ENCODE results near the gene NTNG2.

The NTNG2 gene

DNA sequence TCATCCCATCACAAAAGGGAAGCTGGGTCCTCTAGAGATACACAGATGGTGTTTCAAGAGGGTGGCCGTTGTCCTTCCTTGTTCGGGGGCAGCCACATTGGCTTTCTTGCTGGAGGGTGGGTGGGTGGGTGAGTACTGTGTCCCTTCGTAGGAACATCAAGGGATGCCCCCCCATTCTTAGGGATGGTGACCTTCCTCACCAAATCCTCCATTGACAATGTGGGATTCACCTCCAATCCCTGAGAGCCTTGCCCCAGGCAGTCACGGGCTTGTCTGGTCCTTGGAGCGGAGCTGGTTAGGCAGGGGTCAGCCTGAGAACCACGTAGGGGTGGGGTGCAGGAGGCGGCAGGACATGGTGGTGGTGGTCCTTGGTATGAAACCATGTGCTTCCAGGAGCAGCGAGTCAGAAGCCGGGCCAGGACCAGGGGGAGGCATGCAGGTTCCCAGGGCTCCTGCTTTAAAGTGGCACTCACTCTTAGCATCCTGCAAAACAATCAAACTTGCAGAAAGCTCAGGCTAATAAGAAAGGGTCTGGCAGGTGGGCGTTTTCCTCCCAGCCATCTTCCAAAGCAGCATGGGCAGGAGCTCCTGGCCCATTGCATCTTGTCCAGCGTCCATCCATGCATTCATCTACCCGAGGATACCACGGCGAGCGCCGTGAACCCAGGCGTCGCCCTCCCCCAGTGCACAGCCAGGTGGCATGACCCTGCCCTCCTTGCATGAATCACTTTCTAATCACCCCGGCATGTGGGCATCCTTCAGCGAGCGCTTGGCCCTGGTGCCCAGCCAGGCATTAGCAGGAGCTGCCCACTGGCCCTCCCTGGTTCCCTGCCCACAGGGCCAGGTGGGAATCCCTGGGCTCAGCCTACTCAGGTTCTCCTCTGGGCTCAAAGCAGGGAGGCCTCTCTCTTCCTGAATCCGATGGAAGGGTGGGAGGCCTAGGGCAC is 76.4 kb downstream of the NTNG2 start:
- Histone ChIP-seq H3K9me2 (replicated peaks; ENCODE audit: insufficient read depth, low read length) (no peaks in the 10 kb centered on the region), H3K27me3 (ENCODE audit: low read length) (no peaks in the 10 kb centered on the region), H3K27ac (ENCODE audit: low read depth, low read length) (no peak overlapping the region), H3K4me2 (ENCODE audit: low read depth, low read length, poor library complexity, severe bottlenecking) (no peak overlapping the region), H2AFZ (ENCODE audit: low read depth, low read length, severe bottlenecking) (no peak overlapping the region), H3K9me3 (ENCODE audit: insufficient read depth, low read length) (no peaks in the 10 kb centered on the region), H3K79me2 (ENCODE audit: insufficient read depth, low read length) (no peaks in the 10 kb centered on the region), H4K20me1 (ENCODE audit: low read depth, low read length) (no peaks in the 10 kb centered on the region), H3F3A (ENCODE audit: insufficient read depth) (no peaks in the 10 kb centered on the region), H3K36me3 (ENCODE audit: low read length) (no peaks in the 10 kb centered on the region), H3K9ac (ENCODE audit: low read length) (no peak overlapping the region), H3K4me3 (ENCODE audit: insufficient read depth, low read length, poor library complexity, severe bottlenecking) (no peak overlapping the region)
- TF ChIP-seq EZH2phosphoT487 (conservative IDR thresholded peaks at IDR 0.05; ENCODE audit: low read length) = no peak
- TF ChIP-seq, protein P1, sequence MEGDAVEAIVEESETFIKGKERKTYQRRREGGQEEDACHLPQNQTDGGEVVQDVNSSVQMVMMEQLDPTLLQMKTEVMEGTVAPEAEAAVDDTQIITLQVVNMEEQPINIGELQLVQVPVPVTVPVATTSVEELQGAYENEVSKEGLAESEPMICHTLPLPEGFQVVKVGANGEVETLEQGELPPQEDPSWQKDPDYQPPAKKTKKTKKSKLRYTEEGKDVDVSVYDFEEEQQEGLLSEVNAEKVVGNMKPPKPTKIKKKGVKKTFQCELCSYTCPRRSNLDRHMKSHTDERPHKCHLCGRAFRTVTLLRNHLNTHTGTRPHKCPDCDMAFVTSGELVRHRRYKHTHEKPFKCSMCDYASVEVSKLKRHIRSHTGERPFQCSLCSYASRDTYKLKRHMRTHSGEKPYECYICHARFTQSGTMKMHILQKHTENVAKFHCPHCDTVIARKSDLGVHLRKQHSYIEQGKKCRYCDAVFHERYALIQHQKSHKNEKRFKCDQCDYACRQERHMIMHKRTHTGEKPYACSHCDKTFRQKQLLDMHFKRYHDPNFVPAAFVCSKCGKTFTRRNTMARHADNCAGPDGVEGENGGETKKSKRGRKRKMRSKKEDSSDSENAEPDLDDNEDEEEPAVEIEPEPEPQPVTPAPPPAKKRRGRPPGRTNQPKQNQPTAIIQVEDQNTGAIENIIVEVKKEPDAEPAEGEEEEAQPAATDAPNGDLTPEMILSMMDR (IDR thresholded peaks at IDR 0.05; ENCODE audit: insufficient read depth, low read length, poor library complexity, severe bottlenecking) = no peak

- H3F3A ChIP-seq (ENCODE audit: insufficient read depth) = no peaks in the 10 kb centered on the region
- no peak for TF ChIP-seq EZH2phosphoT487 (conservative IDR thresholded peaks at IDR 0.05; ENCODE audit: low read length)
- TF ChIP-seq, protein P1 (IDR thresholded peaks at IDR 0.05; ENCODE audit: insufficient read depth, low read length, poor library complexity, severe bottlenecking) = no peak
- H3K36me3 ChIP-seq (ENCODE audit: low read length) = no peaks in the 10 kb centered on the region
- no peaks in the 10 kb centered on the region for H4K20me1 ChIP-seq (ENCODE audit: low read depth, low read length)
- H3K9me3 ChIP-seq (ENCODE audit: insufficient read depth, low read length) = no peaks in the 10 kb centered on the region
- no peak overlapping the region for H3K27ac ChIP-seq (ENCODE audit: low read depth, low read length)
- no peaks in the 10 kb centered on the region for H3K27me3 ChIP-seq (ENCODE audit: low read length)
- H2AFZ ChIP-seq (ENCODE audit: low read depth, low read length, severe bottlenecking) = no peak overlapping the region
- H3K9me2 ChIP-seq (replicated peaks; ENCODE audit: insufficient read depth, low read length) = no peaks in the 10 kb centered on the region
- no peak overlapping the region for H3K4me2 ChIP-seq (ENCODE audit: low read depth, low read length, poor library complexity, severe bottlenecking)
- H3K79me2 ChIP-seq (ENCODE audit: insufficient read depth, low read length) = no peaks in the 10 kb centered on the region
- no peak overlapping the region for H3K9ac ChIP-seq (ENCODE audit: low read length)
- H3K4me3 ChIP-seq (ENCODE audit: insufficient read depth, low read length, poor library complexity, severe bottlenecking) = no peak overlapping the region
Measured at GRCh38 chr9:132238992-132239391, 77.1 kb downstream of the NTNG2 start.

DNA sequence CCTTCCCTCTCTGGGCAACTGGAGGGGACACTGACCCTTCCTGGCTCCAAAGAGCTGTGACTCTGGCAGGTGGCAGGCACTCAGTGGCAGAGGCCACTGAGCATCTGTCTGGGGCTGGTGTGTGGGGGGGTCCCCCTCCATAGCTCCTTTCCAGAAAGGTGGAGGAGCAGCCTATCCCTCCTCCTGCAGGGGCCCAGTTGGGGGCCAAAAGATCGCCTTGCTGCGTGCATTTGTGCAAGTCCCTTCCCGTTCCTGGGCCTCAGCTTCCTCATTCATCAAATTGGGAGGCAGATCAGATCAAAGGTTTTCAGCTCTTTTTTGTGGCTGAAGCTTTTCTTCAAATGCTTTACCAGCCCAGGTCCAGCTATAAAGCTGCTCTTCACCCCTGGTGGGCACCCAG is 77.7 kb downstream of the NTNG2 start:
- Histone ChIP-seq H4K20me1 (ENCODE audit: low read depth, low read length) (no peaks in the 10 kb centered on the region), H3K4me2 (ENCODE audit: low read depth, low read length, poor library complexity, severe bottlenecking) (no peak overlapping the region), H3F3A (ENCODE audit: insufficient read depth) (no peaks in the 10 kb centered on the region), H3K4me3 (ENCODE audit: insufficient read depth, low read length, poor library complexity, severe bottlenecking) (no peak overlapping the region), H3K79me2 (ENCODE audit: insufficient read depth, low read length) (no peaks in the 10 kb centered on the region), H3K9ac (ENCODE audit: low read length) (no peak overlapping the region), H2AFZ (ENCODE audit: low read depth, low read length, severe bottlenecking) (no peak overlapping the region), H3K27me3 (ENCODE audit: low read length) (no peaks in the 10 kb centered on the region), H3K27ac (ENCODE audit: low read depth, low read length) (no peak overlapping the region), H3K36me3 (ENCODE audit: low read length) (no peaks in the 10 kb centered on the region), H3K9me2 (replicated peaks; ENCODE audit: insufficient read depth, low read length) (no peaks in the 10 kb centered on the region), H3K9me3 (ENCODE audit: insufficient read depth, low read length) (no peaks in the 10 kb centered on the region)
- TF ChIP-seq, protein P1 (IDR thresholded peaks at IDR 0.05; ENCODE audit: insufficient read depth, low read length, poor library complexity, severe bottlenecking) = no peak

Data from SU-DHL-6 (cell line).